Skeletal muscle satellite cell (primary cell): ENCODE data around the gene KIF26B.

Experiments
- H3K27me3 ChIP-seq: 2 replicates; pipeline ENCODE4 v1.7.0; 2013; ENCODE audit warnings: low read length; ENCODE audit not compliant: control insufficient read depth, insufficient read depth
- H3K36me3 ChIP-seq: 2 replicates; pipeline ENCODE4 v1.7.0; 2013; ENCODE audit warnings: mild to moderate bottlenecking, control low read depth, low read length; ENCODE audit not compliant: insufficient read depth
- H3K4me1 ChIP-seq: 2 replicates; pipeline ENCODE4 v1.7.0; 2013; ENCODE audit warnings: low read length; ENCODE audit not compliant: control insufficient read depth, insufficient read depth
- H3K4me2 ChIP-seq: 2 replicates; pipeline ENCODE4 v1.7.0; 2013; ENCODE audit warnings: mild to moderate bottlenecking, low read length
- H3K4me3 ChIP-seq: 2 replicates; pipeline ENCODE4 v1.7.0; 2013; ENCODE audit warnings: low read length
- H3K9ac ChIP-seq: 2 replicates; pipeline ENCODE4 v1.7.0; 2013; ENCODE audit warnings: mild to moderate bottlenecking, low read depth, low read length, moderate library complexity
- H3K9me3 ChIP-seq: replicated peaks from 2 replicates; pipeline ENCODE4 v1.7.0; 2013; ENCODE audit warnings: mild to moderate bottlenecking, control low read depth, low read length

Gene KIF26B

GRCh38 chr1:245292553-245292952, 137.8 kb downstream of the KIF26B start:
- H3K4me2 ChIP-seq, result no peak overlapping the region
- H3K27me3 ChIP-seq, result no peaks in the 10 kb centered on the region
- H3K9me3 ChIP-seq, result no peaks in the 10 kb centered on the region
- no peaks in the 10 kb centered on the region for H3K36me3 ChIP-seq
- no peaks in the 10 kb centered on the region for H3K4me1 ChIP-seq
- H3K9ac ChIP-seq, result no peak overlapping the region
- H3K4me3 ChIP-seq, result no peak overlapping the region

GRCh38 chr1:245294020-245294419, 139.2 kb downstream of the KIF26B start:
- no peaks in the 10 kb centered on the region for H3K9me3 ChIP-seq
- no peaks in the 10 kb centered on the region for H3K27me3 ChIP-seq
- no peak overlapping the region for H3K4me2 ChIP-seq
- no peaks in the 10 kb centered on the region for H3K4me1 ChIP-seq
- H3K9ac ChIP-seq, result no peak overlapping the region
- no peaks in the 10 kb centered on the region for H3K36me3 ChIP-seq
- H3K4me3 ChIP-seq, result no peak overlapping the region

GRCh38 chr1:245298781-245299180, 144.0 kb downstream of the KIF26B start:
- H3K4me3 ChIP-seq, result no peak overlapping the region
- H3K9me3 ChIP-seq, result no peaks in the 10 kb centered on the region
- H3K4me1 ChIP-seq, result no peaks in the 10 kb centered on the region
- H3K27me3 ChIP-seq, result no peaks in the 10 kb centered on the region
- no peaks in the 10 kb centered on the region for H3K36me3 ChIP-seq
- H3K9ac ChIP-seq, result no peak overlapping the region
- H3K4me2 ChIP-seq, result peak overlapping the region; percentile 47

- H3K4me1 ChIP-seq, result no peaks in the 10 kb centered on the region
- no peak overlapping the region for H3K4me2 ChIP-seq
- no peak overlapping the region for H3K9ac ChIP-seq
- H3K27me3 ChIP-seq, result no peaks in the 10 kb centered on the region
- no peak overlapping the region for H3K4me3 ChIP-seq
- no peaks in the 10 kb centered on the region for H3K36me3 ChIP-seq
- H3K9me3 ChIP-seq, result no peaks in the 10 kb centered on the region
Observed at GRCh38 chr1:245301162-245301580, 146.4 kb downstream of the KIF26B start.

- H3K4me3 ChIP-seq, result no peak overlapping the region
- H3K9ac ChIP-seq, result no peak overlapping the region
- no peak overlapping the region for H3K4me2 ChIP-seq
- no peaks in the 10 kb centered on the region for H3K9me3 ChIP-seq
- no peaks in the 10 kb centered on the region for H3K4me1 ChIP-seq
- no peaks in the 10 kb centered on the region for H3K36me3 ChIP-seq
- H3K27me3 ChIP-seq, result no peaks in the 10 kb centered on the region
Observed at GRCh38 chr1:245301921-245302320, 147.1 kb downstream of the KIF26B start.

GRCh38 chr1:245304698-245305097, 149.9 kb downstream of the KIF26B start:
- Histone ChIP-seq H3K36me3 (no peaks in the 10 kb centered on the region), H3K9me3 (no peaks in the 10 kb centered on the region), H3K4me2 (no peak overlapping the region), H3K4me3 (no peak overlapping the region), H3K9ac (no peak overlapping the region), H3K4me1 (no peaks in the 10 kb centered on the region), H3K27me3 (no peaks in the 10 kb centered on the region)

- Histone ChIP-seq H3K4me3 (no peak overlapping the region), H3K4me1 (no peaks in the 10 kb centered on the region), H3K9ac (no peak overlapping the region), H3K27me3 (no peaks in the 10 kb centered on the region), H3K36me3 (no peaks in the 10 kb centered on the region), H3K4me2 (no peak overlapping the region), H3K9me3 (no peaks in the 10 kb centered on the region)
Observed at GRCh38 chr1:245306020-245306419, 151.2 kb downstream of the KIF26B start.

GRCh38 chr1:245306628-245307410, 152.0 kb downstream of the KIF26B start:
- no peaks in the 10 kb centered on the region for H3K27me3 ChIP-seq
- no peaks in the 10 kb centered on the region for H3K36me3 ChIP-seq
- no peak overlapping the region for H3K4me3 ChIP-seq
- no peak overlapping the region for H3K9ac ChIP-seq
- no peak overlapping the region for H3K4me2 ChIP-seq
- H3K4me1 ChIP-seq, result no peaks in the 10 kb centered on the region
- no peaks in the 10 kb centered on the region for H3K9me3 ChIP-seq

GRCh38 chr1:245310571-245311531, 156.1 kb downstream of the KIF26B start:
- H3K36me3 ChIP-seq, result no peaks in the 10 kb centered on the region
- H3K4me2 ChIP-seq, result no peak overlapping the region
- H3K9me3 ChIP-seq, result no peaks in the 10 kb centered on the region
- H3K4me3 ChIP-seq, result no peak overlapping the region
- H3K4me1 ChIP-seq, result no peaks in the 10 kb centered on the region
- no peak overlapping the region for H3K9ac ChIP-seq
- H3K27me3 ChIP-seq, result no peaks in the 10 kb centered on the region

GRCh38 chr1:245311887-245312536, 157.2 kb downstream of the KIF26B start:
- H3K4me3 ChIP-seq, result no peak overlapping the region
- H3K4me1 ChIP-seq, result no peaks in the 10 kb centered on the region
- H3K27me3 ChIP-seq, result no peaks in the 10 kb centered on the region
- no peaks in the 10 kb centered on the region for H3K36me3 ChIP-seq
- H3K9me3 ChIP-seq, result no peaks in the 10 kb centered on the region
- no peak overlapping the region for H3K4me2 ChIP-seq
- no peak overlapping the region for H3K9ac ChIP-seq

GRCh38 chr1:245313576-245313975, 158.8 kb downstream of the KIF26B start:
- Histone ChIP-seq H3K36me3 (no peaks in the 10 kb centered on the region), H3K4me3 (no peak overlapping the region), H3K4me1 (no peaks in the 10 kb centered on the region), H3K9ac (no peak overlapping the region), H3K9me3 (no peaks in the 10 kb centered on the region), H3K4me2 (no peak overlapping the region), H3K27me3 (no peaks in the 10 kb centered on the region)
